Neuronal stem cell (in vitro differentiated cells): Measurements from ENCODE around the gene MED12L.
"Not testable (repeated sequence)": the region's sequence is repeated elsewhere in the genome, so short reads cannot be mapped to it uniquely, and the experiment has no call there.

Source experiments
- DNase-seq: peaks from one replicate; pipeline ENCODE4 v3.0.0-alpha.2; 2013; ENCODE audit warnings: low spot score
- H2AFZ ChIP-seq: one replicate; pipeline ENCODE4 v1.6.1; 2013; ENCODE audit warnings: mild to moderate bottlenecking, low read length, inconsistent platforms
- H2AK5ac ChIP-seq: 2 replicates; pipeline ENCODE4 v1.6.1; 2013; ENCODE audit warnings: low read depth, mild to moderate bottlenecking, inconsistent platforms, low read length, moderate library complexity, mixed read lengths
- H2BK120ac ChIP-seq: 2 replicates; pipeline ENCODE4 v1.6.1; 2013; ENCODE audit warnings: low read depth, mild to moderate bottlenecking, inconsistent platforms, low read length, moderate library complexity, mixed read lengths
- H2BK12ac ChIP-seq: one replicate; pipeline ENCODE4 v1.6.1; 2013; ENCODE audit warnings: low read length, inconsistent platforms
- H2BK15ac ChIP-seq: 2 replicates; pipeline ENCODE4 v1.6.1; 2013; ENCODE audit warnings: mild to moderate bottlenecking, low read length, inconsistent platforms, mixed read lengths
- H2BK5ac ChIP-seq: one replicate; pipeline ENCODE4 v1.6.1; 2013; ENCODE audit warnings: inconsistent platforms, mild to moderate bottlenecking, low read length, moderate library complexity
- H3K14ac ChIP-seq: one replicate; pipeline ENCODE4 v1.6.1; 2013; ENCODE audit warnings: low read length, inconsistent platforms
- H3K18ac ChIP-seq: 2 replicates; pipeline ENCODE4 v1.6.1; 2013; ENCODE audit warnings: low read length, inconsistent platforms
- H3K23ac ChIP-seq: 2 replicates; pipeline ENCODE4 v1.6.1; 2013; ENCODE audit warnings: low read depth, mild to moderate bottlenecking, mixed read lengths, low read length, inconsistent platforms; ENCODE audit not compliant: poor library complexity
- H3K27ac ChIP-seq: replicated peaks from 3 replicates; pipeline ENCODE4 v1.5.1; 2013; ENCODE audit warnings: low read length, inconsistent platforms
- H3K27me3 ChIP-seq, 3 experiments: 2 replicates each; pipeline ENCODE4 v1.6.1; 2013; ENCODE audit warnings: low read length in 3 of 3, mild to moderate bottlenecking in 2 of 3, inconsistent platforms in 1 of 3, low read depth in 1 of 3, mixed read lengths in 1 of 3, moderate library complexity in 1 of 3; ENCODE audit not compliant: control insufficient read depth in 3 of 3, insufficient read depth in 3 of 3
- H3K36me3 ChIP-seq, 2 donors: replicated peaks in 1 of 2; 2 replicates each; pipeline ENCODE4 v1.6.1; 2013; ENCODE audit warnings: low read length in 2 of 2; ENCODE audit not compliant: control insufficient read depth in 2 of 2, insufficient read depth in 2 of 2
- H3K4ac ChIP-seq: 2 replicates; pipeline ENCODE4 v1.6.1; 2013; ENCODE audit warnings: inconsistent platforms, mild to moderate bottlenecking, low read length, moderate library complexity
- H3K4me1 ChIP-seq, 2 donors: 1 replicate in 1 of 2; 2 replicates in 1 of 2; pipeline ENCODE4 v1.6.1; 2013; ENCODE audit warnings: low read length in 2 of 2, low read depth in 1 of 2; ENCODE audit not compliant: control insufficient read depth in 2 of 2, insufficient read depth in 1 of 2
- H3K4me2 ChIP-seq: one replicate; pipeline ENCODE4 v1.6.1; 2013; ENCODE audit warnings: mild to moderate bottlenecking, low read length, inconsistent platforms; ENCODE audit not compliant: insufficient read depth, poor library complexity, severe bottlenecking
- H3K4me3 ChIP-seq, 2 donors: 2 replicates each; pipeline ENCODE4 v1.5.1; 2013; ENCODE audit warnings: low read length in 2 of 2, mild to moderate bottlenecking in 2 of 2, inconsistent platforms in 1 of 2, moderate library complexity in 1 of 2
- H3K79me1 ChIP-seq: one replicate; pipeline ENCODE4 v1.6.1; 2013; ENCODE audit warnings: low read depth, mild to moderate bottlenecking, inconsistent platforms, low read length, moderate library complexity
- H3K9ac ChIP-seq: one replicate; pipeline ENCODE4 v1.6.1; 2013; ENCODE audit warnings: mild to moderate bottlenecking, low read depth, low read length, inconsistent platforms; ENCODE audit not compliant: poor library complexity
- H3K9me3 ChIP-seq, 2 donors: replicated peaks in 1 of 2; 2 replicates each; pipeline versions ENCODE3 to v1.6.1; 2013; ENCODE audit warnings: low read length in 2 of 2, mild to moderate bottlenecking in 2 of 2, inconsistent platforms in 1 of 2, low read depth in 1 of 2, mixed read lengths in 1 of 2, moderate library complexity in 1 of 2; ENCODE audit not compliant: control insufficient read depth in 2 of 2, insufficient read depth in 1 of 2
- H4K8ac ChIP-seq: one replicate; pipeline ENCODE4 v1.6.1; 2013; ENCODE audit warnings: low read depth, mild to moderate bottlenecking, inconsistent platforms, low read length, moderate library complexity
- H4K91ac ChIP-seq: one replicate; pipeline ENCODE4 v1.6.1; 2013; ENCODE audit warnings: low read length, low read depth, mild to moderate bottlenecking, inconsistent platforms; ENCODE audit not compliant: poor library complexity
- WGBS, 2 donors: extraction: QIAGEN DNeasy Blood & Tissue Kit; methylation state at CpG; one replicate each; pipeline ENCODE4 v1.1.7; 2013; ENCODE audit warnings: missing lambda C conversion rate in 2 of 2, mixed read lengths in 1 of 2; ENCODE audit not compliant: insufficient read length in 2 of 2, insufficient replicate concordance in 1 of 2; ENCODE audit errors: extremely low coverage in 2 of 2; 5-methylcytosine and 5-hydroxymethylcytosine counted together

MED12L gene

GRCh38 chr3:151236736-151237135 lies 151.3 kb downstream of the MED12L start:
- DNase-seq = no peak
- no peak overlapping the region for H3K18ac ChIP-seq
- H2BK120ac ChIP-seq = no peak overlapping the region
- no CpG with 5 or more reads among the region's 7 CpGs for WGBS, 2 donors
- H3K4me1 ChIP-seq = no peaks in the 10 kb centered on the region
- H3K23ac ChIP-seq = no peak overlapping the region
- no peak overlapping the region for H2AK5ac ChIP-seq
- no peak overlapping the region for H3K14ac ChIP-seq
- no peak overlapping the region for H2BK15ac ChIP-seq
- no peaks in the 10 kb centered on the region for H3K27me3 ChIP-seq
- H3K4ac ChIP-seq = no peak overlapping the region
- H3K36me3 ChIP-seq = no peaks in the 10 kb centered on the region
- no peaks in the 10 kb centered on the region for H3K79me1 ChIP-seq
- H4K91ac ChIP-seq = no peak overlapping the region
- H3K4me3 ChIP-seq = no peak overlapping the region
- H3K27ac ChIP-seq = no peak overlapping the region
- H2BK5ac ChIP-seq = no peak overlapping the region
- H3K4me2 ChIP-seq = no peak overlapping the region
- no peak overlapping the region for H2BK12ac ChIP-seq
- H3K9ac ChIP-seq = no peak overlapping the region
- no peak overlapping the region for H2AFZ ChIP-seq
- no peaks in the 10 kb centered on the region for H3K9me3 ChIP-seq
- H4K8ac ChIP-seq = no peak overlapping the region

GRCh38 chr3:151242006-151242405 lies 156.5 kb downstream of the MED12L start:
- no CpG with 5 or more reads among the region's 18 CpGs for WGBS, 2 donors
- not testable (repeated sequence) for H3K79me1 ChIP-seq, H4K91ac ChIP-seq, H3K4ac ChIP-seq, H3K27ac ChIP-seq, H3K9me3 ChIP-seq, H2BK5ac ChIP-seq, H2BK15ac ChIP-seq, H3K23ac ChIP-seq, H3K36me3 ChIP-seq, H4K8ac ChIP-seq, H3K18ac ChIP-seq, H3K4me3 ChIP-seq, H2BK12ac ChIP-seq, H3K27me3 ChIP-seq, H3K4me2 ChIP-seq, H3K9ac ChIP-seq, H2AFZ ChIP-seq, H2BK120ac ChIP-seq, H3K14ac ChIP-seq, DNase-seq, H3K4me1 ChIP-seq, H2AK5ac ChIP-seq

- Histone ChIP-seq H3K4me1 (no peaks in the 10 kb centered on the region), H3K23ac (no peak overlapping the region), H3K36me3 (no peaks in the 10 kb centered on the region), H3K18ac (no peak overlapping the region), H2BK5ac (no peak overlapping the region), H3K4me2 (no peak overlapping the region), H2AFZ (no peak overlapping the region), H3K27ac (no peak overlapping the region), H3K79me1 (no peaks in the 10 kb centered on the region), H3K9ac (no peak overlapping the region), H2BK15ac (no peak overlapping the region), H2AK5ac (no peak overlapping the region), H3K9me3 (no peaks in the 10 kb centered on the region), H4K8ac (no peak overlapping the region), H2BK120ac (no peak overlapping the region), H3K27me3 (no peaks in the 10 kb centered on the region), H3K4me3 (no peak overlapping the region), H4K91ac (no peak overlapping the region), H2BK12ac (no peak overlapping the region), H3K14ac (no peak overlapping the region), H3K4ac (no peak overlapping the region)
- WGBS, 2 donors = no CpG with 5 or more reads among the region's 3 CpGs
- no peak for DNase-seq
Measured at GRCh38 chr3:151248772-151249337, 163.4 kb downstream of the MED12L start.

- Histone ChIP-seq H3K4ac (no peak overlapping the region), H3K4me3 (no peak overlapping the region), H2AFZ (no peak overlapping the region), H3K18ac (no peak overlapping the region), H3K79me1 (no peaks in the 10 kb centered on the region), H3K36me3 (peaks cover 0 to 2% of the 10 kb centered on the region in 2 donors), H4K8ac (no peak overlapping the region), H3K9me3 (no peaks in the 10 kb centered on the region), H2BK15ac (no peak overlapping the region), H3K14ac (no peak overlapping the region), H2BK120ac (no peak overlapping the region), H2BK5ac (no peak overlapping the region), H2AK5ac (no peak overlapping the region), H2BK12ac (no peak overlapping the region), H3K4me1 (no peaks in the 10 kb centered on the region), H3K27me3 (no peaks in the 10 kb centered on the region), H3K27ac (no peak overlapping the region), H4K91ac (no peak overlapping the region), H3K9ac (no peak overlapping the region), H3K23ac (no peak overlapping the region), H3K4me2 (no peak overlapping the region)
- DNase-seq = no peak
- WGBS, 2 donors = no CpG with 5 or more reads among the region's 1 CpG
Measured at GRCh38 chr3:151256749-151257148, 171.3 kb downstream of the MED12L start.
